ENCODE data around the gene PAFAH1B2.
"Not testable (repeated sequence)": the region's sequence is repeated elsewhere in the genome, so short reads cannot be mapped to it uniquely, and the experiment has no call there.

Gene PAFAH1B2

DNA sequence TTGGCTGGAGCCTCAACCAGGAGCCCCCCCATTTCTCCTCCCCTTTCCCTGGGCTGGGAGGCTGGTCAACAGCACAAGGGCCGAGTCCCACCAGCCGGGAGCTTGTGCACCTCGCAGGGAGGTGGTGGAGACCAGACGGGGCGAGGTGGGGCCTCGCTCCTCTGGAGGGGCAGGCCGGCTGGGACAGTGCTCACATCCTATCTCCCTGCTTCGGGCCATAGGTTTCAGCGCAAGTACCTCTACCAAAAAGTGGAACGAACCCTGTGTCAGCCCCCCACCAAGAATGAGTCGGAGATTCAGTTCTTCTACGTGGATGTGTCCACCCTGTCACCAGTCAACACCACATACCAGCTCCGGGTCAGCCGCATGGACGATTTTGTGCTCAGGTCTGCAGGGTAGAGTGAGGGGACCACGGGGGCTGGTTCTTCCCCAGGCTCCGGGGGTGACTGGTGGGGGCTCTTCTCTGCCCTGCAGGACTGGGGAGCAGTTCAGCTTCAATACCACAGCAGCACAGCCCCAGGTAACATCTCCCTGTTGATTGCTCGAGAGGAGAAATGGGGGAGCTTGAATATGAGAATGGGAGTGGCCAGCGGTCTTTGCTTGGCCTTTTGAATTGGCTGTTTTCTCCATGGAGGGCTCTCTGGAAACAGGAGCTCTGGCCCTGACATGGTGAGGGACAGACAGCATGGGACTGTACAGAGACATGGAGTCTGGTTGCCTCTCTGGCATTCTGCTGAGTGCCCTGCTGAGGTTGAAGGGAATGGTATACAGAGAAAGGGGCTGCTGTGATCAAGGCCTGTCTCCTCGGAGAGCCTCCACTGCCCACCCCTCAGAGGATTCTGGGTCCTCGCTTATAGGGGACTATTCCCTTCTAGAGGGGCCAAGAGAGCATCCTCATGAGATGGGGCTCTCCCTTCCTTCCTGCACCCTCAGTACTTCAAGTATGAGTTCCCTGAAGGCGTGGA is 37.8 kb downstream of the PAFAH1B2 start:
- H3K18ac ChIP-seq (ENCODE audit: low read length): no peak overlapping the region
- no peak overlapping the region for H2AK5ac ChIP-seq (ENCODE audit: low read length)
- no CpG with 5 or more reads among the region's 22 CpGs for WGBS (ENCODE audit: extremely low coverage, insufficient coverage, low lambda C conversion rate)
- DNase-seq: no peak
- no peak overlapping the region for H2BK120ac ChIP-seq (ENCODE audit: low read depth, low read length)
- H3K56ac ChIP-seq (ENCODE audit: low read length): peak overlapping the region; percentile 10
- H3K27ac ChIP-seq (ENCODE audit: low read depth, low read length): no peak overlapping the region
- no peak overlapping the region for H3K9ac ChIP-seq (ENCODE audit: low read length)
- H2BK5ac ChIP-seq (ENCODE audit: low read length): no peak overlapping the region
- H3K23ac ChIP-seq (ENCODE audit: low read length): no peak overlapping the region
- no peak overlapping the region for H2BK15ac ChIP-seq (replicated peaks; ENCODE audit: low read depth)
- no peak overlapping the region for H3K4me3 ChIP-seq (ENCODE audit: low read length)
- no peak overlapping the region for H3K4me2 ChIP-seq (ENCODE audit: low read length)
- no peak overlapping the region for H4K5ac ChIP-seq (ENCODE audit: low read length)
- no peak overlapping the region for H3K4ac ChIP-seq (ENCODE audit: low read depth, low read length)
- peaks cover 7% of the 10 kb centered on the region for H3K4me1 ChIP-seq (ENCODE audit: control insufficient read depth, low read depth, low read length)
- H3K36me3 ChIP-seq (ENCODE audit: control insufficient read depth, insufficient read depth, low read length): no peaks in the 10 kb centered on the region
- no peak overlapping the region for H4K8ac ChIP-seq (ENCODE audit: low read depth, low read length)
- no peaks in the 10 kb centered on the region for H3K79me1 ChIP-seq (ENCODE audit: low read length)
- no peaks in the 10 kb centered on the region for H3K79me2 ChIP-seq (ENCODE audit: control insufficient read depth, insufficient read depth, low read length)
- H3K27me3 ChIP-seq (ENCODE audit: insufficient read depth, low read length, poor library complexity): no peaks in the 10 kb centered on the region

DNA sequence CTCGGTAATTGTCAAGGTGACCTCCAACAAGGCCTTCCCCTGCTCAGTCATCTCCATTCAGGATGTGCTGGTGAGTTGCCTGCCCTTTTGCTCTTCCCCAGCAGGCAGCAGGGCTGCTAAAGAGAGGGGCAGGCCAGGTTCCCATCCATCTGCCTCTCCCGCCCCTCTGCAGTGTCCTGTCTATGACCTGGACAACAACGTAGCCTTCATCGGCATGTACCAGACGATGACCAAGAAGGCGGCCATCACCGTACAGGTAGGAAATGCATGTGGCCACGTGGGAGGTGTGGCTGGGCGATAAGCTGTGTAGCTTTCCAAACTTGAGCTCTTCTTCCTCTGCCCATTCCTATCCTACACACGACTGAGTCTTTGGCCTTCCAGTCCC is 38.5 kb downstream of the PAFAH1B2 start:
- no peak overlapping the region for H4K5ac ChIP-seq (ENCODE audit: low read length)
- no peak overlapping the region for H3K56ac ChIP-seq (ENCODE audit: low read length)
- DNase-seq: no peak
- H3K9ac ChIP-seq (ENCODE audit: low read length): no peak overlapping the region
- no peaks in the 10 kb centered on the region for H3K79me1 ChIP-seq (ENCODE audit: low read length)
- no peak overlapping the region for H2AK5ac ChIP-seq (ENCODE audit: low read length)
- no peaks in the 10 kb centered on the region for H3K27me3 ChIP-seq (ENCODE audit: insufficient read depth, low read length, poor library complexity)
- no CpG with 5 or more reads among the region's 10 CpGs for WGBS (ENCODE audit: extremely low coverage, insufficient coverage, low lambda C conversion rate)
- H3K23ac ChIP-seq (ENCODE audit: low read length): no peak overlapping the region
- no peak overlapping the region for H3K4me3 ChIP-seq (ENCODE audit: low read length)
- no peak overlapping the region for H3K4ac ChIP-seq (ENCODE audit: low read depth, low read length)
- no peak overlapping the region for H3K18ac ChIP-seq (ENCODE audit: low read length)
- H2BK15ac ChIP-seq (replicated peaks; ENCODE audit: low read depth): no peak overlapping the region
- no peak overlapping the region for H4K8ac ChIP-seq (ENCODE audit: low read depth, low read length)
- H3K79me2 ChIP-seq (ENCODE audit: control insufficient read depth, insufficient read depth, low read length): no peaks in the 10 kb centered on the region
- no peak overlapping the region for H2BK120ac ChIP-seq (ENCODE audit: low read depth, low read length)
- H3K4me1 ChIP-seq (ENCODE audit: control insufficient read depth, low read depth, low read length): peaks cover 7% of the 10 kb centered on the region
- no peak overlapping the region for H3K27ac ChIP-seq (ENCODE audit: low read depth, low read length)
- no peak overlapping the region for H2BK5ac ChIP-seq (ENCODE audit: low read length)
- no peak overlapping the region for H3K4me2 ChIP-seq (ENCODE audit: low read length)
- H3K36me3 ChIP-seq (ENCODE audit: control insufficient read depth, insufficient read depth, low read length): no peaks in the 10 kb centered on the region

- not testable (repeated sequence) for H3K79me2 ChIP-seq (ENCODE audit: control insufficient read depth, insufficient read depth, low read length); H3K4me2 ChIP-seq (ENCODE audit: low read length); H3K23ac ChIP-seq (ENCODE audit: low read length); H3K79me1 ChIP-seq (ENCODE audit: low read length); H3K27ac ChIP-seq (ENCODE audit: low read depth, low read length); H3K9ac ChIP-seq (ENCODE audit: low read length); H3K4me1 ChIP-seq (ENCODE audit: control insufficient read depth, low read depth, low read length); H3K4me3 ChIP-seq (ENCODE audit: low read length); H3K4ac ChIP-seq (ENCODE audit: low read depth, low read length); H2BK15ac ChIP-seq (replicated peaks; ENCODE audit: low read depth); H3K56ac ChIP-seq (ENCODE audit: low read length); H4K5ac ChIP-seq (ENCODE audit: low read length); DNase-seq; H2AK5ac ChIP-seq (ENCODE audit: low read length); H2BK120ac ChIP-seq (ENCODE audit: low read depth, low read length); H3K18ac ChIP-seq (ENCODE audit: low read length); H2BK5ac ChIP-seq (ENCODE audit: low read length); H4K8ac ChIP-seq (ENCODE audit: low read depth, low read length); H3K27me3 ChIP-seq (ENCODE audit: insufficient read depth, low read length, poor library complexity); H3K36me3 ChIP-seq (ENCODE audit: control insufficient read depth, insufficient read depth, low read length)
- WGBS (ENCODE audit: extremely low coverage, insufficient coverage, low lambda C conversion rate): no CpG with 5 or more reads among the region's 13 CpGs
These were observed 39.1 kb downstream of the PAFAH1B2 start for GRCh38 chr11:117183178-117183577.

DNA sequence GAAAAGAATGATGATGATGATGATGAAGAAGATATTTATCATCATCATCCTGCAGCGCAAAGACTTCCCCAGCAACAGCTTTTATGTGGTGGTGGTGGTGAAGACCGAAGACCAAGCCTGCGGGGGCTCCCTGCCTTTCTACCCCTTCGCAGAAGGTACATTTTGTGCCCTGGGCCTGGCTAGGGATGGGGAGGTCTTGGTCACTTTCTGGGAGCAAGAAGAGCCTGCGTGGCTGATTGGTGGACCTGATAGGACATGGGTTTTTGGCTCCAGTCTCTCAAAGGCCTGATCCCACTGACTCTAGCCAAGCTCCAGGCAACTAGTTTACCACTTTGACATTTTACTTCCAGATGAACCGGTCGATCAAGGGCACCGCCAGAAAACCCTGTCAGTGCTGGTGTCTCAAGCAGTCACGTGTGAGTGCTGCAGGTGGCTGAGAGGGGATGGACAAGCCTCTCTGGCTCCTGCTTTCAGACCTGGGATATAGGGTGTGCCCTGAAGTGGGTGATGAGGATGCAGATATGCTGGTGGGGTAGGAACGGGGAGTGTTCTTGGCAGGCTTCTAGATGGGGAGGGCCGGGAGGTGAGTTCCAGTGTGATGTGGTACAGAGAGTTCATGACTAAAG is 39.8 kb downstream of the PAFAH1B2 start:
- Histone ChIP-seq H4K8ac (ENCODE audit: low read depth, low read length) (no peak overlapping the region), H3K79me2 (ENCODE audit: control insufficient read depth, insufficient read depth, low read length) (no peaks in the 10 kb centered on the region), H2BK120ac (ENCODE audit: low read depth, low read length) (no peak overlapping the region), H2AK5ac (ENCODE audit: low read length) (no peak overlapping the region), H3K18ac (ENCODE audit: low read length) (no peak overlapping the region), H4K5ac (ENCODE audit: low read length) (no peak overlapping the region), H3K4me3 (ENCODE audit: low read length) (no peak overlapping the region), H3K9ac (ENCODE audit: low read length) (no peak overlapping the region), H3K79me1 (ENCODE audit: low read length) (no peaks in the 10 kb centered on the region), H3K27ac (ENCODE audit: low read depth, low read length) (no peak overlapping the region), H3K4me1 (ENCODE audit: control insufficient read depth, low read depth, low read length) (peaks cover 7% of the 10 kb centered on the region), H3K56ac (ENCODE audit: low read length) (no peak overlapping the region), H3K4ac (ENCODE audit: low read depth, low read length) (no peak overlapping the region), H2BK5ac (ENCODE audit: low read length) (no peak overlapping the region), H2BK15ac (replicated peaks; ENCODE audit: low read depth) (no peak overlapping the region), H3K36me3 (ENCODE audit: control insufficient read depth, insufficient read depth, low read length) (no peaks in the 10 kb centered on the region), H3K4me2 (ENCODE audit: low read length) (no peak overlapping the region), H3K23ac (ENCODE audit: low read length) (no peak overlapping the region), H3K27me3 (ENCODE audit: insufficient read depth, low read length, poor library complexity) (no peaks in the 10 kb centered on the region)
- DNase-seq: no peak
- no CpG with 5 or more reads among the region's 11 CpGs for WGBS (ENCODE audit: extremely low coverage, insufficient coverage, low lambda C conversion rate)

DNA sequence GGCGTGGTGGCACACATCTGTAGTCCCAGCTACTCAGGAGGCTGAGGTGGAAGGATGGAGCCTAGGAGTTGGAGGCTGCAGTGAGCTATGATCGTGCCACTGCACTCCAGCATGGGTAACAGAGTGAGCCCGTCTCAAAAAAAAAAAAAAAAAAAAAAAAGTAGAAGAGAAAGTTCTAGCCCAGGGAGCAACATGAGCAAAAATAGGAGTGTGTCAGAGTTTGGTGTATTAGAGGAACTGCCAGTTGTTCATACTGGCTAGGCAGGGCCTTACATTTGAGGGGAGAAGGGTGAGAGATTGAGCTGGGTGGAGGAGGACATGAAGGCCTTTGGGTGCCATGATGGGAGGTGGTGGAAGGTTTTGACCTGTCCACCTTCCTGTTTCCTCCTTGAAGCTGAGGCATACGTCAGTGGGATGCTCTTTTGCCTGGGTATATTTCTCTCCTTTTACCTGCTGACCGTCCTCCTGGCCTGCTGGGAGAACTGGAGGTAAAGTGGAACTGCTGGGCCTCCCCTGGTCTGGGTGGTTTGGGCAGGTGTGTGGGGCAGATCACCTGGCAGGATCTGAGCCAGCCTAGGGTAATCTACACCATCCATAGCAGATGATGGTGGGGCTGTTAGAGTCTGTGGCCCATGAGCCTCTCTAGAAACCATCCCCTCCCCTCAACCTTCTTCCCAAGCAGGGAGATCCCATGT is 41.8 kb downstream of the PAFAH1B2 start:
- H3K36me3 ChIP-seq (ENCODE audit: control insufficient read depth, insufficient read depth, low read length): no peaks in the 10 kb centered on the region
- DNase-seq: no peak
- no CpG with 5 or more reads among the region's 5 CpGs for WGBS (ENCODE audit: extremely low coverage, insufficient coverage, low lambda C conversion rate)

More for the DNA sequence above, 41.8 kb downstream of the PAFAH1B2 start:
- Histone ChIP-seq H3K4me3 (ENCODE audit: low read length) (no peak overlapping the region), H3K27ac (ENCODE audit: low read depth, low read length) (no peak overlapping the region), H3K18ac (ENCODE audit: low read length) (no peak overlapping the region), H2AK5ac (ENCODE audit: low read length) (no peak overlapping the region), H4K8ac (ENCODE audit: low read depth, low read length) (no peak overlapping the region), H3K23ac (ENCODE audit: low read length) (no peak overlapping the region), H3K4me2 (ENCODE audit: low read length) (no peak overlapping the region), H3K79me1 (ENCODE audit: low read length) (no peaks in the 10 kb centered on the region), H2BK120ac (ENCODE audit: low read depth, low read length) (no peak overlapping the region), H3K27me3 (ENCODE audit: insufficient read depth, low read length, poor library complexity) (no peaks in the 10 kb centered on the region), H3K4ac (ENCODE audit: low read depth, low read length) (no peak overlapping the region), H2BK15ac (replicated peaks; ENCODE audit: low read depth) (no peak overlapping the region), H3K79me2 (ENCODE audit: control insufficient read depth, insufficient read depth, low read length) (no peaks in the 10 kb centered on the region), H3K9ac (ENCODE audit: low read length) (no peak overlapping the region), H3K4me1 (ENCODE audit: control insufficient read depth, low read depth, low read length) (no peaks in the 10 kb centered on the region), H2BK5ac (ENCODE audit: low read length) (no peak overlapping the region), H3K56ac (ENCODE audit: low read length) (no peak overlapping the region), H4K5ac (ENCODE audit: low read length) (no peak overlapping the region)

All from mesendoderm (in vitro differentiated cells).